Measurements from ENCODE around the gene TMEM45B.
"Not testable (repeated sequence)": the region's sequence is repeated elsewhere in the genome, so short reads cannot be mapped to it uniquely, and the experiment has no call there.

TMEM45B gene

DNA sequence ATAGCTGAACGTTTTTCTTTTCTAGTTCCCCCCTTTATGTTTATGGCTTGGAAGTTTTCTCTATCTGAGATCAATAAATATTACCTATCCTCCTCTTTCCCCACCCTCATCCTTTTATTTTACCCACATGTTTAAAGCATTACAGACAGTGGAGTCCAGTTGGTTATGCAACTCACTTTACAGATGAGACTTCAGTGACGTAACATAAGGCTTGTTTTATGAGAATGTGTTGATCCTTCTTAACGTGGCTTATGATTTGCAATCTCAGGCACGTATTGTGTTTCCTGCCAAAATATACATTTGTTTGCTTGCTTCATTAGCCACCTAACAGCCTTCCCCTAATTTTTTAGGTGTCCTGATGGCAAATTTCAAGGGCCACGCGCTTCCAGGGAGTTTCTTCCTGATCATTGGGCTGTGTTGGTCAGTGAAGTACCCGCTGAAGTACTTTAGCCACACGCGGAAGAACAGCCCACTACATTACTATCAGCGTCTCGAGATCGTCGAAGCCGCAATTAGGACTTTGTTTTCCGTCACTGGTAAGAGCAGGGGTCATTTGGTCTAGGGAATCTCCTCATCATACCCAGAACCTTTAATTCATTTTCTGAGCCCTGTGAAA, 36.6 kb downstream of the TMEM45B start:
- DNase-seq (ENCODE audit: low spot score), result no peak

GRCh38 chr11:129853518-129854231, 38.0 kb downstream of the TMEM45B start:
- peak; percentile 11 for DNase-seq (ENCODE audit: low spot score)

DNA sequence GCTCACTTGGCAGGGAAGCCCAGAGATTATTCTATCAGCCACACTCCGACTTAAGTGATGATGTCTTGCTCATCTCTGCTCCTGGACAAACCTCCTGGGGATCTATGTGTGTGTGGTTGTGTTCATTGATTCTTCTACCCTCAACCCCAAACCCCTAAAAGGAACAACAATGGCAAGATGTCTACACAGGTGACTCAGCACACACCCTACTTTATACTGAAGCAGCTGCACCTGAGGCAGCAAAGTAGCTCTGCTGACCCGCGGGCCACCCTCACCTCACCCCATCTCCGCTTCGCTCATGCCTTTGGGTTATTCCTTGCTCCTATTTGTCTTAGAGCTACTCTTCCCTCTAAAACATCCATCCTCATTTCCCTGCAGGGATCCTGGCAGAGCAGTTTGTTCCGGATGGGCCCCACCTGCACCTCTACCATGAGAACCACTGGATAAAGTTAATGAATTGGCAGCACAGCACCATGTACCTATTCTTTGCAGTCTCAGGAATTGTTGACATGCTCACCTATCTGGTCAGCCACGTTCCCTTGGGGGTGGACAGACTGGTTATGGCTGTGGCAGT, 38.7 kb downstream of the TMEM45B start:
- DNase-seq (ENCODE audit: low spot score), result no peak

- DNase-seq (ENCODE audit: low spot score), result no peak
These were observed 39.4 kb downstream of the TMEM45B start for GRCh38 chr11:129855086-129855485.

DNA sequence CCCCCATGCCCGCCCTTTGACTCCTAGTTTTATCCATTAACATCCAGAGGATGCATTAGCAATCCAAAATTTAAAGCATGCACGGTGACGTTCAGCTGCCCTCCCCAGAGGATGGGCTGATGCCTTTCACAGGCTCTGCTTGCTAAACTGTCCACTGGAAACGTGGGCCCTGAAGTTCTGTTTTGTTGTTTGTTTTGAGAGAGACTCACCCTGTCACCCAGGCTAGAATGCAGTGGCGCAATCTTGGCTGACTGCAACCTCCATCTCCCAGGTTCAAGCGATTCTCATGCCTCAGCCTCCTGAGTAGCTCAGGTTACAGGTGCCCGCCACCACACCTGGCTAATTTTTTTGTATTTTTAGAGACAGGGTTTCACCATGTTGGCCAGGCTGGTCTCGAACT, 40.4 kb downstream of the TMEM45B start:
- DNase-seq (ENCODE audit: low spot score), result no peak

DNA sequence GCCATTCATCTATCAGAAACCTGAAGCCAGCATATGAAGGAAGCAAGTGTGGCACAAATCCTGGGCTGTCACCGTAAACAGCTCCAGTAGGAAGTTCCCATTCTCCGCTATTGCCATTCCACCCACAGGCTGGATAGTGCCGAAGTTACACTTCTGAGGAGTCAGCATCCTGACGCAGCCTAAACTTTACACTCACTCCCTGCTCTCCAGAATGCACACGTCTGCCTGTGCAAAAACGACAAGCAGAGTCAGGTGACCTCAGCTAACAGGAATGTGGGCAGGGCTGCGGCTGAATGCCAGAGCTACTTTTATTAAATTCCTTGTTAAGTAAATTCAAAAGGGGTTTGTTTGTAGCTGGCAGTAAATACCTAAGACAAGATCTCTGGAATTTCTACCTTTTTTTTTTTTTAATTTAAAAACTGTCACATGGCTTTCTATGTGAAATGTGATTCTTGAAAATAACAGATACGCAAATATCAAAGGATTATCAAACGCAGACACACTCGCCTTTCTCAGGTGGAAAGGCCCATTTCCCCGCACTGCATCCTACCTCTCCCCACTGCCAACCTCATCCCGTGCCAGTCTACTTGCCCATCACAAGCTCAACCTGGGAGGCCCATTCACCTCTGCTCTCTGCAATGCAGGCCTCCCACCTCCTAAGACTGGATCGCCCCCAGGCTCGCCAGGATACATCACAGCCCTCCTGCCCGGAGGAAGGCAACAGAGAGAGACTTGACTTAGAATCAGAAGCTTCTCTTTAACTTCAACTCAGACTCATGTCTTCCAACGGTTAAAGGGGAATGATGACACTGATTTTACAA, 46.3 kb downstream of the TMEM45B start:
- no peak for DNase-seq (ENCODE audit: low spot score)

DNA sequence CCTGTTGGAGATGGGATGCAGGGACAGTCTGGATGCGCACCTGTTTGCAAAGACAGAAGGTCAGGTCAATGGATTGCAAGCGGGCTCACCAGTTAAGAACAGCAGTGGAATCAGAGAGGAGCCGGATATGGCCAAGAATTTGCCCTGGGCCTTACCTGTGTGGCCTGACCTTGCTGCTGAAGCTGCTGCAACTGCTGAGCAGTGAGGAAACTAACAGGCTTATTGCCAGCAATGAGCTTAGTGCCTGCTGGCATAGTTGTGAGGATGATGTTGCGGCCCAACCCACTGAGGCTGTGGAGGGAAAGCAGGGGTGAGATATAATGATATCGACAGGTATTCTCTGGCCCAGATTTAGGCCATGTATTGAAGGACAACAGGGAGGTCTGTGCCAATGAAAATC, 49.2 kb downstream of the TMEM45B start:
- no peak for DNase-seq (ENCODE audit: low spot score)

GRCh38 chr11:129865701-129866100, 50.1 kb downstream of the TMEM45B start:
- no peak for DNase-seq (ENCODE audit: low spot score)

- no peak for DNase-seq (ENCODE audit: low spot score)
These were observed 50.7 kb downstream of the TMEM45B start for GRCh38 chr11:129866311-129866710.

DNA sequence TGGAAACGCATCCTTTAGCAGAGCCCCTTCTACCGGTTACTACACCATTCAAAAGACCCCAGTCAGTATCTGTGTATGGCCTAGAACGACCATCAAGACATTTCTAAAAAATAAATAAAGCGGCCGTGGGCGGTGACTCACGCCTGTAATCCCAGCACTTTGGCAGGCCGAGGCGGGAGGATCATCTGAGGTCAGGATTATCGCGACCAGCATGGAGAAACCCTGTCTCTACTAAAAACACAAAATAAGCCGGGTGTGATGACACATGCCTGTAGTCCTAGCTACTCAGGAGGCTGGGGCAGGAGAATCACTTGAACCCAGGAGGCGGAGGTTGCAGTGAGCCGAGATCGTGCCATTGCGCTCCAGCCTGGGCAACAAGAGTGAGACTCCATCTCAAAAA, 53.0 kb downstream of the TMEM45B start:
- DNase-seq (ENCODE audit: low spot score), result not testable (repeated sequence)

DNA sequence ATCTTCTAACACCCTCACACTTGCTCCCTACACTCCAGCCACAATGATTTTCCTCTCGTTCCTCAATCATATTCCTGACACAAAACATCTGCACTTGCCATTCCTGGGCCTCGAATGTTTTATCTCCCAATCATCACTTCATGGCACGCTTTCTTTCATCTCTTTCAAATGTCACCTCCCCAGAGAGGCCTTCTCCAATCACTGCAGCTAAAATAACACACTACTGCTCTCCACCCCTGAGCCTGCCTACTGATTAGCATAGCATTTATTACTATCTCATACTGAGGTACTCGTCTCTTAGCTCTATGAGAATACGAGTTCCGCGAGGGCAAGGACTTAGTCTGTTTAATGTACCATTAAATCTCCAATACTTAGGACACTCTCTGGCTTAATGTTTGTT, 56.3 kb downstream of the TMEM45B start:
- DNase-seq (ENCODE audit: low spot score), result no peak

DNA sequence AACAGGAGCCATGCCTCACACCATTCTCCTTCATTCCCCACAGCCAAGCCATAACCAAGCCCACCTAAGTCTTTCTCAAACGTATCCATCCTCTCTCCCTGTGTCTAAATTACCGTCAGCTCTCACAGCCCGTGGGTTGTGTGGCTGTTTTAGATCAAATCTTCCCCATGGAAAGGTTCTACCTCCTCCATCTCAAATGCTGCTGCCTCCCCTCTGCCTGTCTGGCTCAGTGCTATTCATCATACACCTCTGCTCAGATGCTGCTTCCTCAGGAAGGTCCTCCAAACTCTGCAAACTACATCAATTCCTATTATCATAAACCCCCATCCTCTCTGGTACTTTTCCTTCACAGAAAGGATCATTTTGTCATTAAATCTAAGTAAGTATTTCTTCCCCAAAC, 64.7 kb downstream of the TMEM45B start:
- DNase-seq (ENCODE audit: low spot score), result no peak

- peak; percentile 46 for DNase-seq (ENCODE audit: low spot score)
These were observed 66.0 kb downstream of the TMEM45B start for GRCh38 chr11:129881570-129882170.

DNA sequence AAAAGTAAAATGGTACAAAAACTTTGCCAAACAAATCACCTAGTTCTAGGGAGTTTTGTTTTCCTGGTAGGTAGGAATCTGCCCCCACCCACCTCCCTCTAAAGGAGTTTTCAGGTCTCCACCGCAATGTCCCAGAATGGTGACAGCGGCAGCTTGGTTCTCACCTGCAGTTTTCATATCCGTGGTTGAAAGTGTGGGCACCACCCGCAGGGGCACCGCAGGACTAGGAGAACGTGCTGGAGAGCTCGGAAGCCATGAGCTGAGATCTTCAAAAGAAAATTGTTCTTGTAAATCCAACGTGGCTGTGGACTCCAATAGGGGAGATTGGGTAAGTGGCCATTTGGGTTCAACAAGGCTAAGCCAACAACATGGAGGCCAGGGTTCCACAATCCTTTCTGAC, 68.9 kb downstream of the TMEM45B start:
- no peak for DNase-seq (ENCODE audit: low spot score)

- DNase-seq (ENCODE audit: low spot score), result no peak
These were observed 69.7 kb downstream of the TMEM45B start for GRCh38 chr11:129885381-129885780.

- peak; percentile 40 for DNase-seq (ENCODE audit: low spot score)
These were observed 72.8 kb downstream of the TMEM45B start for GRCh38 chr11:129888451-129888850.

- peak; percentile 17 for DNase-seq (ENCODE audit: low spot score)
These were observed 78.9 kb downstream of the TMEM45B start for GRCh38 chr11:129894278-129895125.

GRCh38 chr11:129895126-129896041, 79.7 kb downstream of the TMEM45B start, which contains the start of gene NFRKB:
Gene NFRKB, minus strand, starts transcription at chr11:129895578. Its CDS starts 2,729 bp downstream, at chr11:129892849.
- peak; percentile 89 for DNase-seq (ENCODE audit: low spot score)

- DNase-seq (ENCODE audit: low spot score), result no peak
These were observed 80.4 kb downstream of the TMEM45B start for GRCh38 chr11:129896062-129896461.

GRCh38 chr11:129905402-129905801, 89.8 kb downstream of the TMEM45B start:
- no peak for DNase-seq (ENCODE audit: low spot score)

Measured in activated CD4-positive, alpha-beta T cell treated with anti-CD3 and anti-CD28 coated beads, Interleukin-2, Interleukin-4, amounts not matched to agents 100 ng/mL and 50 ng/mL, durations not matched to agents 16 hours and 8 hours (primary cell).